ENCODE measurements around the gene PHLPP1.
"Not testable (repeated sequence)": the region's sequence is repeated elsewhere in the genome, so short reads cannot be mapped to it uniquely, and the experiment has no call there.

PHLPP1 gene

GRCh38 chr18:62715436-62715758 is at the start of gene PHLPP1:
PHLPP1 (plus strand) TSS chr18:62715541; CDS start chr18:62715684, 143 bp downstream.
- DNase-seq, result no peak

- DNase-seq, result no peak
Measured at GRCh38 chr18:62669225-62669624, 46.1 kb upstream of the PHLPP1 start.

- no peak for DNase-seq
Measured at GRCh38 chr18:62670573-62670972, 44.8 kb upstream of the PHLPP1 start.

- DNase-seq, result no peak
Measured at GRCh38 chr18:62672600-62672999, 42.7 kb upstream of the PHLPP1 start.

GRCh38 chr18:62678847-62679485 is 36.4 kb upstream of the PHLPP1 start:
- no peak for DNase-seq

GRCh38 chr18:62682371-62682770 is 33.0 kb upstream of the PHLPP1 start:
- DNase-seq, result no peak

- no peak for DNase-seq
Measured at GRCh38 chr18:62683935-62684334, 31.4 kb upstream of the PHLPP1 start.

- no peak for DNase-seq
Measured at GRCh38 chr18:62688743-62689317, 26.5 kb upstream of the PHLPP1 start.

- no peak for DNase-seq
Measured at GRCh38 chr18:62690236-62690815, 25.0 kb upstream of the PHLPP1 start.

- DNase-seq, result no peak
Measured at GRCh38 chr18:62693659-62694058, 21.7 kb upstream of the PHLPP1 start.

GRCh38 chr18:62697636-62698035 is 17.7 kb upstream of the PHLPP1 start:
- no peak for DNase-seq

GRCh38 chr18:62702259-62702658 is 13.1 kb upstream of the PHLPP1 start:
- DNase-seq, result no peak

- not testable (repeated sequence) for DNase-seq
Measured at GRCh38 chr18:62706879-62707278, 8.5 kb upstream of the PHLPP1 start.

- not testable (repeated sequence) for DNase-seq
Measured at GRCh38 chr18:62709908-62710307, 5.4 kb upstream of the PHLPP1 start.

- DNase-seq, result no peak
Measured at GRCh38 chr18:62710417-62710816, 4.9 kb upstream of the PHLPP1 start.

GRCh38 chr18:62711781-62712180 is 3.6 kb upstream of the PHLPP1 start:
- DNase-seq, result no peak

GRCh38 chr18:62713651-62714247 is 1.6 kb upstream of the PHLPP1 start:
- DNase-seq, result no peak

GRCh38 chr18:62714671-62715435 is 488 bp upstream of the PHLPP1 start:
- DNase-seq, result peak; percentile 77

- peak; percentile 33 for DNase-seq
Measured at GRCh38 chr18:62715759-62716615, 646 bp downstream of the PHLPP1 start.

GRCh38 chr18:62716619-62717168 is 1.4 kb downstream of the PHLPP1 start:
- peak; percentile 7 for DNase-seq

GRCh38 chr18:62717169-62717924 is 2.0 kb downstream of the PHLPP1 start:
- DNase-seq, result no peak

All from 8988T (cell line).